VCaP (cell line): ENCODE results near the gene MGA.
"Not testable (repeated sequence)": the region's sequence is repeated elsewhere in the genome, so short reads cannot be mapped to it uniquely, and the experiment has no call there.

Experiments used
- H3K27ac ChIP-seq: fragments of 450-650 bp; 2 replicates; pipeline ENCODE4 v1.5.1; 2017
- CTCF ChIP-seq: fragments of 450-650 bp; conservative IDR thresholded peaks from 2 replicates; pipeline ENCODE4 v1.5.1; 2017; ENCODE audit warnings: mild to moderate bottlenecking, moderate library complexity

Gene MGA

DNA sequence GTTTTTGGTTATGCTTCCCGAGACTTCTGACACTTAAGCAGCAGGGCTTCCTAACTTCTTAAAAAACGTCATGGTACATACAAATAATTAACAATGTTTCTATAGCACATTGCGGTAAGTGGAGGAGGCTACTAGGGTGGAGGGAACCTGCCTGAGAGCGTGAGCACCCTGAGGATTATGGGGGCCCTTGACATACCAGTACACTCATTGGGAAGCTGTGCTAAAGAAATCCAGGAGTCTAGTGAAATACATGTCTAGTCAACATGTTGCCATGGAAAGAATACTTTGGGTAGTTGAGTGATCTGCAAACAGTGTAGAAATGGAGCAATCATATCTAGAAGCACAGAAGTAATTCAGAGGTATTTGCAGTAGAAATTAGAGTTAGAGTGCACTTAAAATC lies 74.8 kb downstream of the MGA start:
- H3K27ac ChIP-seq = no peak overlapping the region
- TF ChIP-seq CTCF = no peak

- not testable (repeated sequence) for H3K27ac ChIP-seq
These were observed 75.3 kb downstream of the MGA start for GRCh38 chr15:41735492-41735891.

GRCh38 chr15:41746802-41747201 lies 86.6 kb downstream of the MGA start:
- no peak for TF ChIP-seq CTCF
- no peak overlapping the region for H3K27ac ChIP-seq

DNA sequence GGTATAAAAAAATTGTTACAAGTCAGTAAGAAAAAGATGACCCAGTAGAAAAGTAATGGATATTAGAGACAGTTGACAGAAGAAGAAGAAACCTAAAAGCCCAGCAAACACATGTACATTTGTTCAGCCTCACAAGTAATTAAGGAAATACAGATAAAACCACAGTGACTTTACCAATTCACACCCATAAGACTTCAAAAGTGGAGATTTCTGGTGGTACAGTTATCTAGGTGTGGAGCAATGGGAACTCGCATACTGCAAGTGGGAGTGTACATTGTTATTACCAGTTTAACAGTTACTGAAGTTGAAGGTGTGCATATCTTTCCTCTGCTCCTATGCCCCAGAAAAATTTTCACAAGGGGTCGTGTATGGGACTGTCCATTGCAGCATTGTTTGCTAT lies 96.0 kb downstream of the MGA start:
- no peak for TF ChIP-seq CTCF
- no peak overlapping the region for H3K27ac ChIP-seq

DNA sequence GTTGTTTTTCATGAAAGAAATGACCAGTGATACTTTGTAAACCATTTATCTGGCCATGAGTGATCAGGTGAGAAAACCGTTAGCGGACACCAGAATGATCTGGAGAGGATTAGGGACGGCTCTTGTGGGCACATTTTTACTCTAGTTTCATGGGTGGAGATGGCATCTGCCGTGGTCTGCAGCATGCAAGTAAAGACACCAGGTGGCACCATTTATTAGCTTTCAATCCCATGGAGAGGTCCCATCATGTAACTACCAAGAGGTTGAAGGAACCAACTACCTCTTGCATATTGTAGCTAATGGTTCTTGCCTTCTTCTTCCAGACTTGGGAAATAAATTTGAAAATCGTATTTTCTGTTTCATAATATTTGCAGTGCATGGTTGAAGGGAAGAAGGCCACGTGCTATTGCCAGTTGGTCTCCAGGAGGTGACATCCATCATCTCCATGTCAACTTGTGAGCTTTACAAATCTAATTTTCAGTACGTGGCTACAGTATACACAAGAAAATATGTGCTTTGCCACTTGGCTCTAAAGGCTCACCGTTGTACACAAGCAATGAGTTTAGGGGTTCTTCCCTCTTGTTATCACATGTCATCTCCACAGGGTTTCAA lies 112.6 kb downstream of the MGA start:
- peak overlapping the region; percentile 79; the same call in 1 of the 2 replicates for H3K27ac ChIP-seq
- peak; percentile 77 for TF ChIP-seq CTCF

DNA sequence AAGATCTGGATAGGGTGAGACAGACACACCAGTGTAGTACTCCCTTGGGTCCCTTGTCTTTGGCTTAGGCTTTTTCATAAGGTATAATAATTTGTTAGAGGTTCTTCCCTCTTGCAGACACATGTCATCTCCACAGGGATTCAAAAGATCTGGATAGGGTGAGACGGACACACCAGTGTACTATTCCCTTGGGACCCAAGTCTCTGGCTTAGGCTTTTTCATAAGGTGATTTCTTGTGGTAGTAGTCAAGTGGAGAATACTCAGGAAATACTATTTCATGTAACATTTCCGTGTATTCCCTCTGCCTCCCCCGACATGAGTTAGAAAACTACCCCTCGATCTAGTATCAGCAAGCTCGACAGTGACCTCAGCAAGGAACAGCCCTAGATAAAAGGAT lies 113.1 kb downstream of the MGA start:
- H3K27ac ChIP-seq = peak overlapping the region; percentile 79
- no peak for TF ChIP-seq CTCF

- TF ChIP-seq CTCF = no peak
- H3K27ac ChIP-seq = peak overlapping the region; percentile 79
These were observed 113.5 kb downstream of the MGA start for GRCh38 chr15:41773729-41774061.

DNA sequence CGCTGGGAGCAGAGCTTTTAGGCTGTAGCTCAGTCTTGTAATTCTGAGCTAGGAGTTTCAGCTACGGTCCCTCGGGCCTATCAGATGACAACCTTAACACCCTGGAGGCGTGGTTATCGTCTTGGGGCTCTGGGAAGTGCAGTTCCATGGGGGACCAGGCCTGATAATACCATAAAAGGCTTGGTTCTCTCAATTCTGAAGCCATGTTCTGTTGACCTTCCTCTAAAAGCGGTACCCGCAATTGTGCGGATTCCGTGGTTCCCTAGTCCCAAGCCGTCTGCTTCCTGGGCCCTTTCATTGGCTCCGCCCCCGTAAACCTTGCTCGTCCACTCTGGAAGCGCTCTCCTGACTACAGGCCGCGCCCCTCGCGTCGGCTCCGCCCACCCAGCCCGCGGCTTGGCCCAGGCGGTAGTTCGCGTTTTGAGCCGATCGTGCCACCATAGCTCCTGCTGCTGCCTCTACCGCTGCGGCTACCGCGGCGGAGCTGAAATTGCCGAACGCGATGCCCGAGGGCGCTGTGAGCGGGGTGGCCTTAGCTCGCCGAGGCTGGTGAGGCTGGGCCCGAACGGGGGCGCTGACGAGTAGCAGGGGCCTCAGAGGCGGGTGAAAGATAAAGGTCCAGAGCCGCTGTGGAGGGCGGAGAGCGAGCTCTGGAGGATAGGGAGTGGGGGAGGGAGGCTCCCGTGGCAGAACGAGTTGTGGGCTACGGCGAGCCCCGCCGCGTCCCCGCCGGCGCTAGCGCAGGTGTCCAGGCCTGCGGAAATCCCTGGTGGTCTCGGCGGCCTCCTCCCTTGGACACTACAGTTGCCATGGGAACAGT lies 114.1 kb downstream of the MGA start, which contains the start of gene MAPKBP1:
Gene MAPKBP1 (plus strand): TSS at position 423 of the 820 bp plus-strand sequence. CDS start 792 bp downstream, outside the sequence.
- TF ChIP-seq CTCF = peak; percentile 81
- peak within 1 kb of the TSS; percentile 79 for H3K27ac ChIP-seq
